Measurements from ENCODE around the gene TRPV5. TPM values are rescaled to one million over a fixed set of nuclear protein-coding genes. Genes with fewer than 3 reads are reported as not detected.
A peak's percentile ranks its signal among the peaks of the same experiment; 100 is the strongest.

The TRPV5 gene
- total RNA-seq, 2 experiments from 2014 or later = 0.06 TPM; not detected in 1

GRCh38 chr7:142867398-142868187 is 66.0 kb downstream of the TRPV5 start:
- Histone ChIP-seq H3K4me2 (ENCODE audit: low read length) (no peak overlapping the region), H3K4me1 (ENCODE audit: insufficient read depth, low read length, poor library complexity, severe bottlenecking) (no peaks in the 10 kb centered on the region), H3K9me2 (ENCODE audit: insufficient read depth, low read length) (no peaks in the 10 kb centered on the region), H3K27ac (ENCODE audit: low read depth, low read length, poor library complexity, severe bottlenecking) (no peak overlapping the region), H2AFZ (ENCODE audit: low read length) (no peak overlapping the region), H4K20me1 (ENCODE audit: insufficient read depth, low read length) (no peaks in the 10 kb centered on the region), H3K79me2 (ENCODE audit: insufficient read depth, low read depth, low read length) (no peaks in the 10 kb centered on the region), H3K4me3 (ENCODE audit: low read depth, low read length, poor library complexity, severe bottlenecking) (no peak overlapping the region), H3K9me3 (ENCODE audit: low read length) (no peaks in the 10 kb centered on the region), H3K36me3 (ENCODE audit: insufficient read depth, low read length) (no peaks in the 10 kb centered on the region)
- POLR2A ChIA-PET = no interaction called here
- intact Hi-C loops (cut with micrococcal nuclease; ENCODE audit: unreplicated experiment) = no loop called here
- TF ChIP-seq CTCF (conservative IDR thresholded peaks at IDR 0.05; ENCODE audit: low read length) = no peak
- no peak for TF ChIP-seq EZH2phosphoT487 (IDR thresholded peaks at IDR 0.05; ENCODE audit: borderline replicate concordance, low read depth, low read length)
- CTCF ChIA-PET (ENCODE audit: unreplicated experiment) = no interaction called here
- DNase-seq (ENCODE audit: low spot score) = no peak
- no TSS peak for BruUV-seq (replicated peaks)

- no peak overlapping the region for H2AFZ ChIP-seq (ENCODE audit: low read length)
- no peak overlapping the region for H3K27ac ChIP-seq (ENCODE audit: low read depth, low read length, poor library complexity, severe bottlenecking)
- no peaks in the 10 kb centered on the region for H4K20me1 ChIP-seq (ENCODE audit: insufficient read depth, low read length)
- no peak for DNase-seq (ENCODE audit: low spot score)
- H3K4me1 ChIP-seq (ENCODE audit: insufficient read depth, low read length, poor library complexity, severe bottlenecking) = no peaks in the 10 kb centered on the region
- no peak overlapping the region for H3K4me3 ChIP-seq (ENCODE audit: low read depth, low read length, poor library complexity, severe bottlenecking)
- POLR2A ChIA-PET = no interaction called here
- no peaks in the 10 kb centered on the region for H3K36me3 ChIP-seq (ENCODE audit: insufficient read depth, low read length)
- intact Hi-C loops (cut with micrococcal nuclease; ENCODE audit: unreplicated experiment) = no loop called here
- no peak for TF ChIP-seq EZH2phosphoT487 (IDR thresholded peaks at IDR 0.05; ENCODE audit: borderline replicate concordance, low read depth, low read length)
- no peak overlapping the region for H3K4me2 ChIP-seq (ENCODE audit: low read length)
- H3K79me2 ChIP-seq (ENCODE audit: insufficient read depth, low read depth, low read length) = no peaks in the 10 kb centered on the region
- H3K9me2 ChIP-seq (ENCODE audit: insufficient read depth, low read length) = no peaks in the 10 kb centered on the region
- H3K9me3 ChIP-seq (ENCODE audit: low read length) = no peaks in the 10 kb centered on the region
- CTCF ChIA-PET (ENCODE audit: unreplicated experiment) = no interaction called here
- BruUV-seq (replicated peaks) = no TSS peak
These were observed 66.5 kb downstream of the TRPV5 start for GRCh38 chr7:142867097-142867378.

- peak; percentile 29 for DNase-seq (ENCODE audit: low spot score)
- no peak overlapping the region for H3K27ac ChIP-seq (ENCODE audit: low read depth, low read length, poor library complexity, severe bottlenecking)
- POLR2A ChIA-PET = interaction anchor here (0.7 kb wide), 1 partner anchor 57 kb away, joined by 3 read pairs; no protein-coding TSS in a partner anchor
- H3K4me3 ChIP-seq (ENCODE audit: low read depth, low read length, poor library complexity, severe bottlenecking) = no peak overlapping the region
- no TSS peak for BruUV-seq (replicated peaks)
- H3K79me2 ChIP-seq (ENCODE audit: insufficient read depth, low read depth, low read length) = no peaks in the 10 kb centered on the region
- CTCF ChIA-PET (ENCODE audit: unreplicated experiment) = no interaction called here
- H3K9me2 ChIP-seq (ENCODE audit: insufficient read depth, low read length) = no peaks in the 10 kb centered on the region
- no peaks in the 10 kb centered on the region for H3K36me3 ChIP-seq (ENCODE audit: insufficient read depth, low read length)
- no peaks in the 10 kb centered on the region for H3K4me1 ChIP-seq (ENCODE audit: insufficient read depth, low read length, poor library complexity, severe bottlenecking)
- no peaks in the 10 kb centered on the region for H3K9me3 ChIP-seq (ENCODE audit: low read length)
- no peaks in the 10 kb centered on the region for H4K20me1 ChIP-seq (ENCODE audit: insufficient read depth, low read length)
- TF ChIP-seq EZH2phosphoT487 (IDR thresholded peaks at IDR 0.05; ENCODE audit: borderline replicate concordance, low read depth, low read length) (no peak), CTCF (conservative IDR thresholded peaks at IDR 0.05; ENCODE audit: low read length) (peak; percentile 78)
- H2AFZ ChIP-seq (ENCODE audit: low read length) = no peak overlapping the region
- intact Hi-C loops (cut with micrococcal nuclease; ENCODE audit: unreplicated experiment) = no loop called here
- no peak overlapping the region for H3K4me2 ChIP-seq (ENCODE audit: low read length)
These were observed 67.0 kb downstream of the TRPV5 start for GRCh38 chr7:142866361-142867096.

All from OCI-LY7 (cell line).